Esophagus muscularis mucosa (tissue), 4 donors: ENCODE measurements around the gene S100G. TPM values are rescaled to one million over a fixed set of nuclear protein-coding genes. Genes with fewer than 3 reads are reported as not detected.

Experiments
- DNase-seq: peaks from one replicate; pipeline ENCODE4 v3.0.0-alpha.2; 2017; ENCODE audit errors: extremely low spot score
- H3K27ac ChIP-seq, 4 donors: fragments of 200-600 bp; sonication (generic); replicated peaks in 1 of 4; 1 replicate in 3 of 4; 2 replicates in 1 of 4; pipeline ENCODE4 v1.5.1; 2016 to 2019; ENCODE audit warnings: mild to moderate bottlenecking in 1 of 4
- H3K27me3 ChIP-seq, 4 donors: fragments of 200-600 bp; sonication (generic); one replicate each; pipeline versions ENCODE4 v1.5.1 to v1.6.0; 2016 to 2019
- H3K36me3 ChIP-seq, 4 donors: fragments of 200-600 bp; sonication (generic); one replicate each; pipeline ENCODE4 v1.5.1; 2016 to 2019
- H3K4me1 ChIP-seq, 4 donors: fragments of 200-600 bp; sonication (generic); one replicate each; pipeline ENCODE4 v1.5.1; 2016 to 2019
- H3K4me3 ChIP-seq, 4 donors: fragments of 200-600 bp; sonication (generic); 1 replicate in 2 of 4; 2 replicates in 2 of 4; pipeline ENCODE4 v1.5.1; 2016 to 2019; ENCODE audit warnings: mild to moderate bottlenecking in 4 of 4, moderate library complexity in 1 of 4
- H3K9me3 ChIP-seq, 4 donors: fragments of 200-600 bp; sonication (generic); 1 replicate in 3 of 4; 2 replicates in 1 of 4; pipeline ENCODE4 v1.5.1; 2016 to 2019
- EP300 ChIP-seq: sonication (generic); formaldehyde crosslinking; IDR thresholded peaks from one replicate; pipeline ENCODE4 v1.6.1; 2017; ENCODE audit warnings: antibody characterized with exemption
- POLR2A ChIP-seq: fragments of 450-650 bp; IDR thresholded peaks from one replicate; pipeline ENCODE4 v1.6.1; 2017; ENCODE audit warnings: antibody characterized with exemption, moderate library complexity, mild to moderate bottlenecking, low read depth
- POLR2AphosphoS5 ChIP-seq, 2 donors: sonication (generic); formaldehyde crosslinking; IDR thresholded peaks; one replicate each; pipeline ENCODE4 v1.6.1; 2017; ENCODE audit warnings: antibody characterized with exemption in 2 of 2
- WGBS: methylation state at CpG from one replicate; pipeline ENCODE4 v1.1.5; 2018; 5-methylcytosine and 5-hydroxymethylcytosine counted together
- intact Hi-C: fragments of 100-400 bp; cut with DNase I; formaldehyde crosslinking; loops from one replicate; pipeline ENCODE4 v1.15.1; 2023
- small RNA-seq, 3 donors: library from RNA; depleted of rRNA; stranded (forward); fragments of <200 nt; gene quantifications; one replicate each; pipeline ENCODE3, GENCODE V24; 2016
- total RNA-seq, 4 donors: library from RNA; depleted of rRNA; stranded (reverse); fragments of >200 nt; gene quantifications; one replicate each; pipeline versions ENCODE4 v1.1.0 to v1.2.1, GENCODE V29; 2016
- TF ChIP-seq, protein P1 (sequence below), 3 experiments: fragments of 200-600 bp in 2 of 3; fragments of 450-650 bp in 1 of 3; sonication (generic) in 2 of 3; IDR thresholded peaks; one replicate each; pipeline ENCODE4 v1.5.1; 2017 to 2019; ENCODE audit warnings: antibody characterized with exemption in 3 of 3, mild to moderate bottlenecking in 2 of 3, moderate library complexity in 1 of 3

S100G gene
- total RNA-seq, 4 donors from 2014 or later, result not detected

DNA sequence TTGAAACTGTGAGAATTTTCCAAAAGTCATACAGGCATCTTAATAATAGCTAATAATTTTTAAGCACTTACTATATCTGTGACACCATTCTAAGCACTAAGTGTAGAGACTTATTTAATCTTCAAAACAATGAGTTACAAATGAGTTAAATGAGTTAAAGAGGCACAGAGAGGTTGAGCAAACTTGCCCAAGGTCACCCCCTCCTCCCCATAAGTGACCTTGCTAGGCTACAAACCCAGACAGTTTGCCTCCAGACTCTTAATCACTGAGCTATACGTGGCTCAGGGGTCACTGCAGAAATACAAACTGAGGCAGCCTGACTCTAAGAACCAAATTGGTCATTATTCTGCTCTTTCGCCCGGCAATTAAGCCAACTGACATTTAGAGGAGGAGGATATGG is 47.0 kb downstream of the S100G start:
- TF ChIP-seq POLR2A, result no peak
- TF ChIP-seq, protein P1, sequence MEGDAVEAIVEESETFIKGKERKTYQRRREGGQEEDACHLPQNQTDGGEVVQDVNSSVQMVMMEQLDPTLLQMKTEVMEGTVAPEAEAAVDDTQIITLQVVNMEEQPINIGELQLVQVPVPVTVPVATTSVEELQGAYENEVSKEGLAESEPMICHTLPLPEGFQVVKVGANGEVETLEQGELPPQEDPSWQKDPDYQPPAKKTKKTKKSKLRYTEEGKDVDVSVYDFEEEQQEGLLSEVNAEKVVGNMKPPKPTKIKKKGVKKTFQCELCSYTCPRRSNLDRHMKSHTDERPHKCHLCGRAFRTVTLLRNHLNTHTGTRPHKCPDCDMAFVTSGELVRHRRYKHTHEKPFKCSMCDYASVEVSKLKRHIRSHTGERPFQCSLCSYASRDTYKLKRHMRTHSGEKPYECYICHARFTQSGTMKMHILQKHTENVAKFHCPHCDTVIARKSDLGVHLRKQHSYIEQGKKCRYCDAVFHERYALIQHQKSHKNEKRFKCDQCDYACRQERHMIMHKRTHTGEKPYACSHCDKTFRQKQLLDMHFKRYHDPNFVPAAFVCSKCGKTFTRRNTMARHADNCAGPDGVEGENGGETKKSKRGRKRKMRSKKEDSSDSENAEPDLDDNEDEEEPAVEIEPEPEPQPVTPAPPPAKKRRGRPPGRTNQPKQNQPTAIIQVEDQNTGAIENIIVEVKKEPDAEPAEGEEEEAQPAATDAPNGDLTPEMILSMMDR (IDR thresholded peaks at IDR 0.05), result no peak
- no peak for TF ChIP-seq EP300
- TF ChIP-seq POLR2AphosphoS5 (IDR thresholded peaks at IDR 0.05), result no peak
- DNase-seq, result no peak
- H3K36me3 ChIP-seq, result peaks cover 0 to 38% (median 13%) of the 10 kb centered on the region in 4 donors
- H3K27me3 ChIP-seq, result no peaks in the 10 kb centered on the region
- 85% methylated on average over 3 of the region's 3 CpGs for whole genome bisulfite sequencing
- peaks cover 0 to 4% (median 0%) of the 10 kb centered on the region in 4 donors for H3K9me3 ChIP-seq
- H3K4me1 ChIP-seq, result no peaks in the 10 kb centered on the region
- intact Hi-C loops, result no loop called here
- H3K27ac ChIP-seq, result no peak overlapping the region
- H3K4me3 ChIP-seq, result no peak overlapping the region

DNA sequence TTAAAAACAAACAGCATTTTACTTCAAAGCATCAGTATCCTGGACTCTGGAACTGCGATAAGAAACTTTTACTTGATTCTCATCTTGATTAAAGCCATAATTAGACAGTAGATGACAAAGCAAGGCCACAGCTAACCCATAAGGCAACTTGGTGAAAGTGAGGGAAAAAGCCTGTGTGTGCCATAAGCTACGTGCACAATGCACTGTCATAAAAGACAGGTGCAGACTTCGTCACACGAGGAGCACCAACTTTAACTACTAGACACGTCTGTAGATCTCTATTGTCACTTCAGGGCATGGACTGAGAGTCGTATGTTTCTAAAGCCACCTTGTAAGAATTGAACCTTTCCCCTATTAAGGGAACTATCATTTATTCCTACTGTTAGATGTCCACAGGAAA is 49.4 kb downstream of the S100G start:
- H3K36me3 ChIP-seq, result peaks cover 0 to 25% (median 4%) of the 10 kb centered on the region in 4 donors
- intact Hi-C loops, result no loop called here
- no peak for TF ChIP-seq EP300
- TF ChIP-seq POLR2A, result no peak
- no peak for TF ChIP-seq POLR2AphosphoS5 (IDR thresholded peaks at IDR 0.05)
- TF ChIP-seq, protein P1 (IDR thresholded peaks at IDR 0.05), result no peak
- WGBS, result 81% methylated on average over 6 of the region's 6 CpGs
- H3K4me1 ChIP-seq, result no peaks in the 10 kb centered on the region
- no peaks in the 10 kb centered on the region for H3K27me3 ChIP-seq
- DNase-seq, result no peak
- H3K4me3 ChIP-seq, result no peak overlapping the region
- no peaks in the 10 kb centered on the region for H3K9me3 ChIP-seq
- no peak overlapping the region for H3K27ac ChIP-seq

DNA sequence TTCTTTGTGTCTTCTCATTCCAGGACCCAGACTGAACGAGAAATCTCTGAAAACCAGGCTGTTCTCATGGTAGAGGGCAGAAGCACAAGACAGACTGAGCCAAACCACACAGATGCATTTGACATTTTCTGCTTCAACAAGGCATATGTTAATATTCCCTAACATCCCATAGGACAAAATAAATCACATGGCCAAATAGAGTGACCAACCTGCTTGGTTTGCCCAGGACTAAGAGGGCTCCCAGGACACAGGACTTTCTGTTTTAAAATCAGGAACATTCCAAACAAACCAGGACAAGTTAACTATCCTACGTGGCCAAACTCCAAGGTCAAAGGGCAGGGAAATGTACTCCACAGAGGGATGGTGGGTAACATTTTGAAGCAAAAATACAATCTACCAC is 50.8 kb downstream of the S100G start:
- Histone ChIP-seq H3K9me3 (no peaks in the 10 kb centered on the region), H3K4me3 (no peak overlapping the region), H3K4me1 (no peaks in the 10 kb centered on the region), H3K27me3 (no peaks in the 10 kb centered on the region), H3K27ac (no peak overlapping the region), H3K36me3 (peaks cover 0 to 23% (median 4%) of the 10 kb centered on the region in 4 donors)
- intact Hi-C loops, result no loop called here
- TF ChIP-seq POLR2A (no peak), POLR2AphosphoS5 (IDR thresholded peaks at IDR 0.05) (no peak), EP300 (no peak)
- TF ChIP-seq, protein P1 (IDR thresholded peaks at IDR 0.05), result no peak
- DNase-seq, result no peak
- 70% methylated on average over 2 of the region's 2 CpGs for WGBS

DNA sequence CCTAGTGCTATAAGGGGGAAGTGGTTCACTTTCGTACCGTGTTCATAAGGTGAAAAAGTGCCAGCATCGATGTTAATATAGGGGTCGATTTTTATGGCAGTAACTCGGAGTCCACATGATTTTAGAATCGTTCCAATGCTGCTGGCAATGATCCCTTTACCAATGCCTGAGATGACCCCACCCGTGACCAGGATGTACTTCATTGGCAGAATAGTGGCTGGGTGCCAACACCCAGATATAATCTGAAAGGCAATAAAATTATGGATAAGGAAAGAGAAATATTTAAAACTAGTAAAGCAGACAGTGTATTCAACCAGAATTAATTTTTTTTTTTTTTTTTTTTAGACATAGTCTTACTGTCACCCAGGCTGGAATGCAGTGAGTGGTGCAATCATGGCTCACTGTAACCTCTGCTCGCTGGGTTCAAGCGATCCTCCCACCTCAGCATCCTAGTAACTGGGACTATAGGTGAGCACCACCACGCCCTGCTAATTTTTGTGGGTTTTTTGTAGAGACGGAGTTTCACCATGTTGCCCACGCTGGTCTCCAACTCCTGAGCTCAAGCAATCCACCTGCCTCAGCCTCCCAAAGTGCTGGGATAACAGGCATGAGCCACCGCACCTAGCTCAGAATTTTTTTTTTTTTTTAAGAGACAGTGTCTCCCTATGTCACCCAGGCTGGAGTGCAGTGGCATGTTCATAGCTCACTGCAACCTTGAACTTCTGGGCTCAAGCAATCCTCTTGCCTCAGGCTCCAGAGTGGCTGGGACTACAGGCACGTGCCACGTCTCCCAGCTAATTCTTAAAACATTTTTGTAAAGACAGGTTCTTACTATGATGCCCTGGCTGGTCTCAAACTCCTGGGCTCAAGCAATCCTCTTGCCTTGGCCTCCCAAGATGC is 53.0 kb downstream of the S100G start:
- DNase-seq, result no peak
- no peak overlapping the region for H3K4me3 ChIP-seq
- H3K36me3 ChIP-seq, result peaks cover 0 to 24% (median 1%) of the 10 kb centered on the region in 4 donors
- TF ChIP-seq, protein P1 (IDR thresholded peaks at IDR 0.05), result no peak
- TF ChIP-seq EP300 (no peak), POLR2A (no peak), POLR2AphosphoS5 (IDR thresholded peaks at IDR 0.05) (no peak)
- no peak overlapping the region for H3K27ac ChIP-seq
- intact Hi-C loops, result no loop called here
- no peaks in the 10 kb centered on the region for H3K27me3 ChIP-seq
- no peaks in the 10 kb centered on the region for H3K4me1 ChIP-seq
- no peaks in the 10 kb centered on the region for H3K9me3 ChIP-seq
- WGBS, result 92% methylated on average over 15 of the region's 15 CpGs

Small RNA genes within 50 kb of the gene (small RNA-seq; reads per million reads assigned to genes)
- 0 reads per million in 3 donors for gene MIR548AM

Other genes starting within 250 kb of the S100G start
- gene CTPS2, start 62.5 kb downstream of the S100G start, total RNA-seq, result 10 to 100 TPM in 3 of 4 donors, 1 to 10 TPM in 1; 9.8 to 18.3 (median 13.7) TPM
- 10 to 100 TPM; 22.5 to 30.9 (median 28.5) TPM for gene SYAP1, start 69.5 kb downstream of the S100G start, total RNA-seq
- 10 to 100 TPM in 3 of 4 donors, 1 to 10 TPM in 1; 9.6 to 13.6 (median 11.9) TPM for gene TXLNG, start 136.3 kb downstream of the S100G start, total RNA-seq
- 100 to 1,000 TPM; 105 to 150 (median 125) TPM for gene RBBP7, start 220.2 kb downstream of the S100G start, total RNA-seq